NCI-H524 treated with DMSO at 0.1 percent for 48 hours (cell line): ENCODE results near the gene PTTG1IP.

Source experiments
- DNase-seq: peaks from one replicate; lab custom pipeline; 2025; lab: John Stamatoyannopoulos, UW

The PTTG1IP gene

GRCh38 chr21:44865561-44866280 is 7.8 kb downstream of the PTTG1IP start:
- DNase-seq = no peak

GRCh38 chr21:44862869-44863685 is 10.4 kb downstream of the PTTG1IP start:
- DNase-seq = no peak

- DNase-seq = no peak
Observed at GRCh38 chr21:44858791-44859190, 14.7 kb downstream of the PTTG1IP start.

- DNase-seq = no peak
Observed at GRCh38 chr21:44858291-44858690, 15.2 kb downstream of the PTTG1IP start.

GRCh38 chr21:44857127-44857892 is 16.2 kb downstream of the PTTG1IP start:
- DNase-seq = no peak

- DNase-seq = no peak
Observed at GRCh38 chr21:44856131-44856530, 17.4 kb downstream of the PTTG1IP start.

GRCh38 chr21:44855572-44855971 is 17.9 kb downstream of the PTTG1IP start:
- no peak for DNase-seq

- DNase-seq = no peak
Observed at GRCh38 chr21:44854664-44855446, 18.6 kb downstream of the PTTG1IP start.

GRCh38 chr21:44854391-44854663 is 19.2 kb downstream of the PTTG1IP start:
- no peak for DNase-seq

- no peak for DNase-seq
Observed at GRCh38 chr21:44853601-44854390, 19.7 kb downstream of the PTTG1IP start.

GRCh38 chr21:44850905-44851657 is 22.4 kb downstream of the PTTG1IP start:
- no peak for DNase-seq

GRCh38 chr21:44850208-44850800 is 23.2 kb downstream of the PTTG1IP start:
- DNase-seq = no peak

GRCh38 chr21:44849616-44850130 is 23.8 kb downstream of the PTTG1IP start:
- DNase-seq = no peak

GRCh38 chr21:44848821-44849521 is 24.5 kb downstream of the PTTG1IP start:
- no peak for DNase-seq

GRCh38 chr21:44847261-44848056 is 26.0 kb downstream of the PTTG1IP start:
- DNase-seq = no peak

- DNase-seq = no peak
Observed at GRCh38 chr21:44846485-44847260, 26.8 kb downstream of the PTTG1IP start.

- DNase-seq = no peak
Observed at GRCh38 chr21:44846224-44846484, 27.3 kb downstream of the PTTG1IP start.
